ENCODE results near the gene ZNF407. TPM values are rescaled to one million over a fixed set of nuclear protein-coding genes. Genes with fewer than 3 reads are reported as not detected.
A peak's percentile ranks its signal among the peaks of the same experiment; 100 is the strongest.

The ZNF407 gene
- total RNA-seq, 1 experiment from 2014 or later: 15.9 TPM

GRCh38 chr18:74994502-74995418 lies 397.1 kb downstream of the ZNF407 start:
- no TSS peak for BruUV-seq (replicated peaks)
- Histone ChIP-seq H3K4me1 (ENCODE audit: insufficient read depth, low read length, poor library complexity, severe bottlenecking) (peaks cover 68% of the 10 kb centered on the region), H3K27me3 (replicated peaks; ENCODE audit: insufficient read depth, low read depth, low read length, poor library complexity) (no peaks in the 10 kb centered on the region), H3K4me3 (ENCODE audit: low read depth, low read length, poor library complexity, severe bottlenecking) (peak overlapping the region; percentile 18), H3K27ac (ENCODE audit: low read depth, low read length, poor library complexity, severe bottlenecking) (peak overlapping the region; percentile 87), H3K36me3 (ENCODE audit: insufficient read depth, low read length, poor library complexity, severe bottlenecking) (no peaks in the 10 kb centered on the region), H3K9me3 (ENCODE audit: low read depth, low read length, poor library complexity, severe bottlenecking) (no peaks in the 10 kb centered on the region)
- ChIA-PET POLR2A (ENCODE audit: low non-redundant PET) (interaction anchor here (1.0 kb wide), 1 partner anchor 10 kb away, joined by 3 read pairs; no protein-coding TSS in a partner anchor), CTCF (no interaction called here)
- intact Hi-C loops (cut with micrococcal nuclease; ENCODE audit: unreplicated experiment): loop anchor here (5.0 kb wide), 1 partner anchor 213 kb away; the partner anchor contains the start of gene PTGR3
- TF ChIP-seq EZH2 (IDR thresholded peaks at IDR 0.05; ENCODE audit: borderline replicate concordance, low read depth, low read length, poor library complexity, severe bottlenecking) (no peak), CTCF (conservative IDR thresholded peaks at IDR 0.05; ENCODE audit: low read depth, low read length) (no peak)
- DNase-seq (ENCODE audit: low spot score): peak; percentile 88

GRCh38 chr18:74995419-74995736 lies 397.7 kb downstream of the ZNF407 start:
- no peak for TF ChIP-seq EZH2 (IDR thresholded peaks at IDR 0.05; ENCODE audit: borderline replicate concordance, low read depth, low read length, poor library complexity, severe bottlenecking)
- TF ChIP-seq CTCF (conservative IDR thresholded peaks at IDR 0.05; ENCODE audit: low read depth, low read length): no peak
- CTCF ChIA-PET: no interaction called here
- intact Hi-C loops (cut with micrococcal nuclease; ENCODE audit: unreplicated experiment): loop anchor here (5.0 kb wide), 1 partner anchor 212 kb away; the partner anchor contains the start of gene PTGR3
- no peak for DNase-seq (ENCODE audit: low spot score)
- BruUV-seq (replicated peaks): TSS peak; percentile 84
- Histone ChIP-seq H3K9me3 (ENCODE audit: low read depth, low read length, poor library complexity, severe bottlenecking) (no peaks in the 10 kb centered on the region), H3K27ac (ENCODE audit: low read depth, low read length, poor library complexity, severe bottlenecking) (peak overlapping the region; percentile 87), H3K36me3 (ENCODE audit: insufficient read depth, low read length, poor library complexity, severe bottlenecking) (no peaks in the 10 kb centered on the region), H3K27me3 (replicated peaks; ENCODE audit: insufficient read depth, low read depth, low read length, poor library complexity) (no peaks in the 10 kb centered on the region), H3K4me3 (ENCODE audit: low read depth, low read length, poor library complexity, severe bottlenecking) (peak overlapping the region; percentile 18), H3K4me1 (ENCODE audit: insufficient read depth, low read length, poor library complexity, severe bottlenecking) (peaks cover 64% of the 10 kb centered on the region)
- POLR2A ChIA-PET (ENCODE audit: low non-redundant PET): interaction anchor here (1.0 kb wide), 1 partner anchor 10 kb away, joined by 3 read pairs; no protein-coding TSS in a partner anchor

GRCh38 chr18:74996055-74996454 lies 398.4 kb downstream of the ZNF407 start:
- Histone ChIP-seq H3K9me3 (ENCODE audit: low read depth, low read length, poor library complexity, severe bottlenecking) (no peaks in the 10 kb centered on the region), H3K4me3 (ENCODE audit: low read depth, low read length, poor library complexity, severe bottlenecking) (peak overlapping the region; percentile 18), H3K27ac (ENCODE audit: low read depth, low read length, poor library complexity, severe bottlenecking) (peak overlapping the region; percentile 87), H3K36me3 (ENCODE audit: insufficient read depth, low read length, poor library complexity, severe bottlenecking) (no peaks in the 10 kb centered on the region), H3K27me3 (replicated peaks; ENCODE audit: insufficient read depth, low read depth, low read length, poor library complexity) (no peaks in the 10 kb centered on the region), H3K4me1 (ENCODE audit: insufficient read depth, low read length, poor library complexity, severe bottlenecking) (peaks cover 57% of the 10 kb centered on the region)
- ChIA-PET CTCF (no interaction called here), POLR2A (ENCODE audit: low non-redundant PET) (no interaction called here)
- no TSS peak for BruUV-seq (replicated peaks)
- peak; percentile 44 for DNase-seq (ENCODE audit: low spot score)
- TF ChIP-seq EZH2 (IDR thresholded peaks at IDR 0.05; ENCODE audit: borderline replicate concordance, low read depth, low read length, poor library complexity, severe bottlenecking): no peak
- no peak for TF ChIP-seq CTCF (conservative IDR thresholded peaks at IDR 0.05; ENCODE audit: low read depth, low read length)
- intact Hi-C loops (cut with micrococcal nuclease; ENCODE audit: unreplicated experiment): loop anchor here (5.0 kb wide), 1 partner anchor 211 kb away; the partner anchor contains the start of gene PTGR3

Data from A673 (cell line).